Activated naive CD8-positive, alpha-beta T cell treated with anti-CD3 and anti-CD28 coated beads, Interleukin-2, amount 50 U/mL, for 24 hours (primary cell): ENCODE results near the gene KLF13.

ENCODE experiments used
- ATAC-seq: fragments of 150-1000 bp; cut with Tn5 transposase; one replicate; pipeline ENCODE4 v1.10.0; 2021
- DNase-seq: peaks from one replicate; pipeline ENCODE4 v3.0.0; 2021
- H3K27ac Mint-ChIP-seq: one replicate; pipeline ENCODE4 v1.8.0; 2021; ENCODE audit warnings: mild to moderate bottlenecking, mixed read lengths
- H3K27me3 Mint-ChIP-seq: one replicate; pipeline ENCODE4 v1.8.0; 2021; ENCODE audit warnings: mixed read lengths
- H3K36me3 Mint-ChIP-seq: one replicate; pipeline ENCODE4 v1.8.0; 2021; ENCODE audit warnings: low read depth, mixed read lengths
- H3K4me1 Mint-ChIP-seq: one replicate; pipeline ENCODE4 v1.8.0; 2021; ENCODE audit warnings: mixed read lengths
- H3K4me3 Mint-ChIP-seq: one replicate; pipeline ENCODE4 v1.8.0; 2021; ENCODE audit warnings: mild to moderate bottlenecking, moderate library complexity, mixed read lengths
- H3K9me3 Mint-ChIP-seq: one replicate; pipeline ENCODE4 v1.8.0; 2021; ENCODE audit warnings: mixed read lengths

Gene KLF13

DNA sequence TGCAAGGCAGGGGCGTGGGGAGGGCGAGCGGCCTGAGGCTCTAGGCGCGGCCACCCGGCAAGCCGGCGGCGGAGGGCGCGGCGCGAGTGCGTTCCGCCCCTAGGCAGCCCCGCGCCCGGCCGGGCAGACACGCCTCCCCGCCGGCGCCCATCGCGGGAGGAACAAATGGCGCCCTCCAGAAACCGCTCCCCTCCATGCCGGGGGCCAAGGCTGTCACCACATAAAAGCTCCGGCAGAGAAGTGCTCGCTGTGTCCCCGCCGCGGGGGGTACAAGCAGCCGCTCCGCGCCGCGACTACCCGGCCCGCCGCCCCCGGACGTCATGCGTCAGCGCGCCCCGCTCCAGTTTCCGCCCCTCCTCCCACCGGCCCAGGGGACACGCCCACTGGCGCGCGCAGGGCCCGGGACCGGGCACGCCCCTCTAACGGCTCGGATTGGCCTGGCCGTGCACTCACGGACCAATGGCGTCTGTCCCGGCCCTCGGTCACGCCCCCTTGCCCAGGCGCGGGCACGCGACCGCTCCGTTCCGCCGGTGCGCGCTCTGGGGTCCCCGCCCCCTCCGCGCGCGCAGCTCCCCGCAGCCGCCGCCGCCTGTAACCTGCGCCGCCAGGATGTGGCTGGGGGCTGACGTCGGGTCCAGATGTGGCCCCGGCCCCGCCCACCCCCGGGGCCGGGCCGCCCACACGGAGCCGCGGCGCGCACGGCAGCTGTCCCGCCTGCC is at the start of gene KLF13:
Gene KLF13 (plus strand): TSS at position 680 of the 719 bp plus-strand sequence. CDS start 378 bp downstream, outside the sequence.
- peak; percentile 100 for DNase-seq
- Mint-ChIP-seq H3K4me1 (peaks cover 57% of the 10 kb centered on the region), H3K9me3 (peaks cover 5% of the 10 kb centered on the region), H3K27ac (peak within 1 kb of the TSS; percentile 49), H3K4me3 (peak within 1 kb of the TSS; percentile 84), H3K27me3 (no peaks in the 10 kb centered on the region), H3K36me3 (peaks cover 9% of the 10 kb centered on the region)
- peak; percentile 82 for ATAC-seq

DNA sequence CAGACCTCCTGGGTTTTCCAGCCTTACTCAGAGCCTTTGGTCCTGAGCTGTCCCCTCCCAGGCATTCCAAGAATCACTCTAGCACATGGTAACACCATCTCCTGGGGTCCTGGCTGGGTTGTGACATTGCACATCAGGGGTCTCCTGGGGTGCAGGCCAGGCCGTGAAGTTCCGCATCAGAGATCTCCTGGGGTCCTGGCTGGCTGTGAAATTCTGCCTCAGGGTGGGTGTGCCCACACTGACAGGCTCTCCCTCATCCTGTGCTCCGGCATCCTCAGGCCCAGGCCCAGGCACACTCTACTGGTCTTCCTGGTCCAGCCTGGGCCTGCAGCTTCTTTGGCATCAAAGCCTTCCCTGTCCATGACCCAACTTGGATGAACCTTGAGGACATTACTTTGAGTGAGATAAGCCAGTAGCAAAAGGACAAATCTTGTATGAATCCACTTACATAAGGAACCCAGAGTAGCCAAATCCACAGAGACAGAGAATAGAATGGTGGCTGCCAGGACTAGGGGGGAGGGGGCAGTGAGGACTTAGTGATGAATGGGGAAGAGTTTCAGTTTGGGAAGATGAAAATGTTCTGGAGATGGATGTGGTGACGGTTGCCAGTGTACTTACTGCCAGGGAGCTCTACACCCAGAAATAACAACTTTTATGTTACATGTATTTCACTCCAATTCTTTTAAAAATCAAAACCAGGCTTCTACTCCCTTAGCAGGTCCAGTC is 49.1 kb upstream of the KLF13 start:
- no peak overlapping the region for H3K4me3 Mint-ChIP-seq
- no peaks in the 10 kb centered on the region for H3K27me3 Mint-ChIP-seq
- DNase-seq = no peak
- peaks cover 9% of the 10 kb centered on the region for H3K4me1 Mint-ChIP-seq
- H3K9me3 Mint-ChIP-seq = no peaks in the 10 kb centered on the region
- ATAC-seq = no peak
- H3K27ac Mint-ChIP-seq = peak overlapping the region; percentile 43
- H3K36me3 Mint-ChIP-seq = no peaks in the 10 kb centered on the region

DNA sequence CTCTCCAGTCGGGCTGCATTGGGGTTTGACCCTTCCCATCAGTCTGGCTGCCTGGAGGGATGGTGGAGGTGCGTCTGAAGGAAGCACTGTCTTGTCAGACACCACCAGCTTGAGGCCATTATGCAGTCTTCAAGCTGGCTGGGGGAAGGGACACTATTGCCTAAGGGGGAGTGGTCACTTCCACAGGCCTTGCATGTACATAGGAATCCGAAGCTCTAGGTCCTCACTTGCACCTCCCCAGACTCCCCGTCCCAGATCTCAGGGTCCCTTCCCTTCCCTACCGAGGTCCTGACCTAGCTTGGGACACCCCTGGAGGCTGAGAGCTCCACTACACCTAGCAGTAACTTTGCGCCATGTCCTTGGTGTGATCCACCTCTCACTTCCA is 48.6 kb upstream of the KLF13 start:
- H3K4me1 Mint-ChIP-seq = peaks cover 9% of the 10 kb centered on the region
- no peaks in the 10 kb centered on the region for H3K9me3 Mint-ChIP-seq
- DNase-seq (no peak), ATAC-seq (no peak)
- no peaks in the 10 kb centered on the region for H3K36me3 Mint-ChIP-seq
- no peak overlapping the region for H3K27ac Mint-ChIP-seq
- no peak overlapping the region for H3K4me3 Mint-ChIP-seq
- no peaks in the 10 kb centered on the region for H3K27me3 Mint-ChIP-seq

DNA sequence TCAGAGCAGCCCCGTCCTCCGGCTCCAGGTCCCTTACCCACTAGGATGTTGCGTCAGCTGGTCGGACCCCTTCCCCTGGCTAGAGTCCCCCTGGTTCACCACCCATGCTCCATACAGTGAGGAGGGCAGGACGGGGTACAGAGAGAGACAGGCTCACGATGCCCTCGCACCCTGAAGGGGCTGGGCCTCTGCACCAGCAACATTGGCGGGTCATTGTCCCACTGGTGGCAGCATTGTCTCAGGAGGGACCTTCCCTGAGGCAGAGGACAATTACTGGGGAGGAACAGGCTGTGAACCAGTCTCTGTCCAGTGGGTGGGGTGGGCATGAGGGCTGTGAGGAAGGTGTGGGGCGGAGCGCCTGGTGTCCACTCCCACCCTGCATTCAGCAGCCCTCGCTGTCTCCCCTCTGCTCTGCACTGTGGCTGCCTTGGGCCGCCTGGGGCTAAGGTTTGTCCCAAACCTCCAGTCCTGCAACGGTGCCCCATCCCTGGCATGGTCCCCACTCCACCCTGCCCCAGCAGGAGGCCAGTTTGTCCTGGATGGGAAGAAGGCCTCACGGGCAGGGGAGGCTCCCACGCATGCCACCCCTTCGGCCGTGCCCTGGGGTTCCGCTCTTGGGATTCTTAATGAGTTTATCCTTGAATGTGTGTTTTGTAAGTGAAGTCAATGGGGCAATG is 48.0 kb upstream of the KLF13 start:
- Mint-ChIP-seq H3K4me3 (no peak overlapping the region), H3K27ac (no peak overlapping the region), H3K36me3 (no peaks in the 10 kb centered on the region), H3K9me3 (no peaks in the 10 kb centered on the region), H3K4me1 (peaks cover 6% of the 10 kb centered on the region), H3K27me3 (no peaks in the 10 kb centered on the region)
- DNase-seq = peak; percentile 0
- no peak for ATAC-seq

DNA sequence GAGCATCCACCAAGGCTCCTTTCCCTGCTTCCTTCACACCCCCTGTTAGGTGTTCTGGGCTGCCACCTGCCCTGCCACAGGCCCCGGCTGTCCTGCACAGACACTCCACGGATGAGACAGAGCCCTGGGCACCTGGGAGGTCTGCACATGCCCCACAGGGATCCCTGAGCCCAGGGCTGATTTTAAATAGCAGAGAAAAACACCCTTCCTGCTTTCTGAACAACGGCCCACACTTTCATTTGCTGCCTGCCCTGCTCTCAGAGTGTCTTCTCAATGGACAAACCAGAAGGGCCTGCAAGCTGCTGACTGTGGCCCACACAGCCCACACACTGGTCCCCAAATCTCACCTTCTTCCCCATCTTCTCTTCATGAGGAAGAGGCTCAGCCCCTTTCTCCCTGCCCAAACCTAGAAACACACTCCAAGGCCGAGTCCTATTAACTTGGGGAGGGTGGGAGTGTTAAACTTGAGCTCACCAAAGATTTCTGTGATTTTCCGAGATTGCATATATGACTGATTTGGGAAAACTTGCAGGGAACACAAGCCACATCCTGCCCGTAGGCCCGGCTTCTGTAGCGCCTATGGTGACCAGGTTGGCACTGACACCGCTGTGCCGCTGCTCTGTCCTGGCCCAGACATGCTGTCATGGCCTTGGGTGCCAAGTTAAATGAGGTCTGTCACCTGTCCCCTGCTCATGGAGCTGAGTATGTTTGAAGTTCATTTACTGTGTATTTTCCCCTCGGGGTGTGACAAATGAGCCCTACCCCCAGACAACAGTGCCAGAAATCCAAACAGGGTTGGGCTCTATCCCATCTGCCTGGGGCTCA is 47.2 kb upstream of the KLF13 start:
- Mint-ChIP-seq H3K27ac (no peak overlapping the region), H3K9me3 (no peaks in the 10 kb centered on the region), H3K36me3 (no peaks in the 10 kb centered on the region), H3K4me1 (peaks cover 3% of the 10 kb centered on the region), H3K4me3 (no peak overlapping the region), H3K27me3 (no peaks in the 10 kb centered on the region)
- ATAC-seq (no peak), DNase-seq (peak; percentile 0)

DNA sequence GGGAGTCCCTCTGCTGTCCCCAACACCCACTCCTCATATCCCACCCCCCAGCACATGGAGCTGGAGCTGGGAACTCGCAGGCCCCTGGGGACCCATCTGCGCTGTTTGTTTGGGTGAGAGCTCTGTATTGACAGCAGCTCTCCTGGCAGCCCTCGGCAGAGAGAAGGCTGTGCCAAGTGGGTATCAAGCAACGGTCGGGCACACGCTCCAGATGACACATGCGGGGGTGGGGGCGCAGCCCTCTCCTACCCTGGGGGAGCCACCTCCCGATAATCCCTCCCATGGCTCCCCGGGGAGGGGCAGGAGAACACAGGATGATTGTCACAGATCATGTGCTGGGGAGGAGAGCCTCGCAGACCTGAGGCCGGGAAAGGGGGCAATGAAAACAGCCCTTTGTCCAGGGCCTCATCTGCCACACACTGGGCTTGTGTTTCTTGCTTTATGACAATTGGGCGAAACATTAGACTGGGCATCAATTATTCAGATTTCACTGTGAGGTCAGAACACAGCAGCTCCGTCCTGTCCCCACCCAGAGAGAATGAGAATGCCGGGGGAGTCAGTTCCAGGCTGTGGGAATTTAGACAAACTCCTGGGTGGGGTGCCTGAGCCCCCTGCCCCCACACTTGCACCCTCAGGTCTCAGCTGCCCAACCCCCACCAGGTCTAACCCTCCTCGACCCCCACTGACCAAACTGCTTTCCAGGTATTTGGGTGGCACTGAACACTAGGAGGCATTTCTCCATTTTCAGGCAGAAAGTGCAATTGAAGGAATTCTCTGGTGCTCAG is 46.4 kb upstream of the KLF13 start:
- Mint-ChIP-seq H3K4me3 (no peak overlapping the region), H3K27me3 (no peaks in the 10 kb centered on the region), H3K9me3 (no peaks in the 10 kb centered on the region), H3K27ac (no peak overlapping the region), H3K36me3 (no peaks in the 10 kb centered on the region), H3K4me1 (no peaks in the 10 kb centered on the region)
- DNase-seq (peak; percentile 0), ATAC-seq (no peak)

DNA sequence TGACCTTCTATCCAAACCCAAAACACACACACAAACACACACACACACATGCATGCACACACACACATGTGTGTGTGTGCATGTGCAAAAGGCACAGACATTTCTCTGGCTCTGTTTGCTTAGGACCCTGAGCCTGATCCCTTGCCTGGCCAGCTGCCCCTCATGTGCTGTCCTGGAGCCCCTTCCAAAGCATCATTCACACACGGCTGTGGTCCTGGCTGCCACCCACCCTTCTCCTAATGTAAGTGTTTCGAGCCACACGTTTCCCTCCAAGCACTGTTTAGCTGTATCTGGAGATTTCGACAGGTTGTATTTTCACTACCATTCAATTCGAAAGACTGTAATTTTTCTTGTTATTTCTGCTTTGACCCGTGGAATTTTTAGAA is 45.8 kb upstream of the KLF13 start:
- Mint-ChIP-seq H3K4me1 (no peaks in the 10 kb centered on the region), H3K27me3 (no peaks in the 10 kb centered on the region), H3K27ac (no peak overlapping the region), H3K4me3 (no peak overlapping the region), H3K36me3 (no peaks in the 10 kb centered on the region), H3K9me3 (no peaks in the 10 kb centered on the region)
- DNase-seq (peak; percentile 1), ATAC-seq (no peak)

DNA sequence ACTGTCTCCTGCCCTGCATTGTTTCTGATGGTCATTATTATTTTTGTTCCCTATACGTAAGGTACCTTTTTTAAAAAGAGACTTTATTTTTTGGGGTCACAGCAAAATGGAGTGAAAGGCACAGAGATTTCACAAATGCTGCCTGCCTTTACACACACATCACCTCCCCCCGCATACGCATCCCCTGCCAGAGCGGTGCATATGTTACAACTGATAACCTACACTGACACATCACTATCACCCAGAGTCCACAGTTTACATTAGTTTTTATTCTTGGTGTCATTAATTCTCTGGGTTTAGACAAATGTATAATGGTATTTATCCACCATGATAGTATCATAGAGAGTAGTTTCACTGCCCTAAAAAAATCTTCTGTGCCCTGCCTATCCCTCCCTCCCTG is 43.6 kb upstream of the KLF13 start:
- H3K27me3 Mint-ChIP-seq = no peaks in the 10 kb centered on the region
- H3K4me1 Mint-ChIP-seq = peaks cover 3% of the 10 kb centered on the region
- H3K36me3 Mint-ChIP-seq = no peaks in the 10 kb centered on the region
- ATAC-seq = no peak
- no peak overlapping the region for H3K27ac Mint-ChIP-seq
- peaks cover 10% of the 10 kb centered on the region for H3K9me3 Mint-ChIP-seq
- no peak overlapping the region for H3K4me3 Mint-ChIP-seq
- DNase-seq = no peak

DNA sequence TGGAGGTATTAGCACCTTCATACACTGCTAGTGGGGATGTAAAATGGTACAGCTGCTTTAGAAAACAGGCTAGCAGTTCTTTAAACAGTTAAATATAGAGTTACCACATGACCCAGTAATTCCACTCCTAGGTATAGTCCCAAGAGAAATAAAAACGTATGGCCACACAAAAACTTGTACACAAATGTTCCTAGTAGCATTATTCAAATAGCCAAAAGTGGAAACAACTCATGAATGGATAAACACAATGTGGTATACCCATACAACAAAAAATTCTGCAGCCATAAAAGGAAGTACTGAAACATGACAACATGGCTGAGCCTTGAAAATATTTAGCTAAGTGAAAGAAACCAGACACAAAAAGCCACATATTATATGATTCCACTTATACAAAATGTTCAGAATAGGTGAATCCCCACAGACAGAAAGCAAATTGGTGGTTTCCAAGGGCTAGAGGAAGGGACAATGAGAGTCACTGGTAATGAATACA is 40.8 kb upstream of the KLF13 start:
- peaks cover 15% of the 10 kb centered on the region for H3K9me3 Mint-ChIP-seq
- H3K4me3 Mint-ChIP-seq = no peak overlapping the region
- ATAC-seq (no peak), DNase-seq (no peak)
- H3K4me1 Mint-ChIP-seq = peaks cover 3% of the 10 kb centered on the region
- no peak overlapping the region for H3K27ac Mint-ChIP-seq
- no peaks in the 10 kb centered on the region for H3K36me3 Mint-ChIP-seq
- H3K27me3 Mint-ChIP-seq = no peaks in the 10 kb centered on the region

DNA sequence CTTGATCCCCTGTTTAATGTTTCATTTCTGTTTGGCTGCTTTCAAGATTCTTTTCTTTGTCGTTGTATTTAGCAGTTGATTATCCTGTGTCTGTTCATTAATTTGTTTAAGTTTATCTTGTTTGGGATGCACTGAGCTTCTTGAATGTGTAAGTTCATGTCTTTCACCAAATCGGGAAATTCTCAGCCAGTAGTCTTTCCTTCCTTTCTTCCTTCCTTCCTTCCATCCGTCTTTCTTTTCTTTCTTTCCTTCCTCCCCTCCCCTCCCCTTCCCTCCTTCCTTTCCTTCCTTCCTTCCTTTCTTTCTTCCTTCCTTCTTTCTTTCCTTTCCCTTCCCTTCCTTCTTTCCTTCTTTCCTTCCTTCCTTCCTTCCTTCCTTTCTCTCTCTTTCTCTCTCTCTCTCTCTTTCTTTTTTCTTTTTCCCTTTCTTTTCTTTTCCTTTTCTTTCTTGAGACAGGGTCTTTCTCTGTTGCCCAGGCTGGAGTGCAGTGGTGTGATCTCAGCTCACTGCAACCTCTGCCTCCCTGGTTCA is 35.5 kb upstream of the KLF13 start:
- H3K27ac Mint-ChIP-seq = no peak overlapping the region
- peaks cover under 1% of the 10 kb centered on the region for H3K4me1 Mint-ChIP-seq
- H3K27me3 Mint-ChIP-seq = no peaks in the 10 kb centered on the region
- H3K4me3 Mint-ChIP-seq = no peak overlapping the region
- ATAC-seq (no peak), DNase-seq (no peak)
- no peaks in the 10 kb centered on the region for H3K36me3 Mint-ChIP-seq
- peaks cover 15% of the 10 kb centered on the region for H3K9me3 Mint-ChIP-seq

DNA sequence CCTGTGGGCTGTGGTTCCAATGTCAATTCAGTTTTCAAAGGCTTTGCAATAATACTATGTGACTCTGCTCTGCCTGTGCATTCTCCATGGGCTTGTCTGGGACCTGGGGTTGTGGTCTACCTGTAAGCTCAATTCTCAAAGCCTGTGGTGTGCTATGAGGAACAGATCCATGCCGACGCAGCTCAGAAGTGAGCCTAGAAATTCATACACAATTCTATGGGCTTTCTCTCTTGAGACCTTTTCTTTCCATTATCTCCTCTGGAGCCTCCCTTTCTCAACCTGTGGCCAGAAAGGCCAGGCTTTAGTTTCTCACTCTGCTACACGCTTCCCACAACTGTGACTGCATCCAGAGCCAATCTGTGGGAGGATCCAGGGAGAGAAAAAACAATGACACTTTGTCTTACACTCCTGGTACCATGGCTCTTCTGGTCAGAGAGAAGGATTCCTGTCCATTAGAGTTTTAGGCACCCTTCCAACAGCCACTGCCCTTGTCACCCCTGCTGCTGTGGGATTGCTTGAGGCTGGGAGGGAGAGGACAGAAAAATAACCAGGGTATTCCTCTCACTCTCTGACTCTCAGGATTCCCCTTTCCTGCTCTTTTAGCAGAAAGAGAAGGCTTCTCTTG is 34.1 kb upstream of the KLF13 start:
- no peaks in the 10 kb centered on the region for H3K36me3 Mint-ChIP-seq
- ATAC-seq = no peak
- no peak overlapping the region for H3K27ac Mint-ChIP-seq
- no peak for DNase-seq
- no peak overlapping the region for H3K4me3 Mint-ChIP-seq
- no peaks in the 10 kb centered on the region for H3K27me3 Mint-ChIP-seq
- peaks cover 7% of the 10 kb centered on the region for H3K9me3 Mint-ChIP-seq
- no peaks in the 10 kb centered on the region for H3K4me1 Mint-ChIP-seq

DNA sequence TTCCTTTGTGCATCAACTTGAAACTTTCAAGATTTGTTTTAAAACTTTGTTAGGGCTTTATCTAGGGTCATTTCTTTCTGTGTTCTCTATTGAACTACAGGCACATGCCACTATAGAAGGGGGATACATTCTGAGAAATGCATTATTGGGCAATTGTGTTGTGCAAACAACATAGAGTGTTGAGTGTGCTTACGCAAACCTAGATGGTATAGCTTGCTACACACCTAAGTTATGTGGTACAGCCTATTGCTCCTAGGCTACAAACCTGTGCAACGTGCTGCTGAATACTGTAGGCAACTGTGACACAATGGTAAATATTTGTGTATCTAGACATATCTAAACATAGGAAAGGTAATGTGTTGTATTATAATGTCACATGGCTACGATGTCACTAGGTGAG is 33.0 kb upstream of the KLF13 start:
- H3K4me1 Mint-ChIP-seq = no peaks in the 10 kb centered on the region
- no peaks in the 10 kb centered on the region for H3K27me3 Mint-ChIP-seq
- H3K9me3 Mint-ChIP-seq = peaks cover 2% of the 10 kb centered on the region
- H3K27ac Mint-ChIP-seq = no peak overlapping the region
- DNase-seq (no peak), ATAC-seq (no peak)
- no peak overlapping the region for H3K4me3 Mint-ChIP-seq
- H3K36me3 Mint-ChIP-seq = no peaks in the 10 kb centered on the region

DNA sequence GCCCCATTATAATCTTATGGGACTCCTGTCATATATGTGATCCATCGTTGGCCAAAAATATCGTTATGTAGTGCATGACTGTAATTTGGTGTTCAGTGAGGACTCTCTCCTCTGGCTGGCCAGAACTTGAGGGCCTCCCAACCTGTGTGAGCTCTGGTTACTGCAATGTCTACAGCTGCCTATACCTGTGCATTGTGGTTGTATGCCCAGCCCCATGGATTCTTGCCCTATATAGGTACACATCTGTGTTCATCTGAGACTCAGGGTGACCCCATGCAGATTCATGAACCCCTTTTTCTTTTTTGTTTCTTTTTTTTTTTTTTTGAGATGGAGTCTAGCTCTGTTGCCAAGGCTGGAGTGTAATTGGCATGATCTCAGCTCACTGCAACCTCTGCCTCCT is 32.6 kb upstream of the KLF13 start:
- Mint-ChIP-seq H3K4me3 (no peak overlapping the region), H3K9me3 (no peaks in the 10 kb centered on the region), H3K27ac (no peak overlapping the region), H3K27me3 (no peaks in the 10 kb centered on the region), H3K36me3 (no peaks in the 10 kb centered on the region), H3K4me1 (no peaks in the 10 kb centered on the region)
- no peak for ATAC-seq
- no peak for DNase-seq
